GM12878 (cell line): ENCODE measurements around the gene HLA-DPB1. TPM values are rescaled to one million over a fixed set of nuclear protein-coding genes. Genes with fewer than 3 reads are reported as not detected.
A peak's percentile ranks its signal among the peaks of the same experiment; 100 is the strongest.

Experiments used
- ATF7 ChIP-seq: fragments of 450-650 bp; IDR thresholded peaks from 2 replicates; pipeline ENCODE4 v1.6.1; 2016; ENCODE audit warnings: low read depth, mild to moderate bottlenecking
- CBFB ChIP-seq: IDR thresholded peaks from 2 replicates; pipeline ENCODE4 v1.6.1; 2016; ENCODE audit warnings: antibody characterized with exemption, low read depth
- ETV6 ChIP-seq, 2 experiments: fragments of 450-650 bp in 1 of 2; IDR thresholded peaks in 1 of 2; conservative IDR thresholded peaks in 1 of 2; 2 replicates each; pipeline ENCODE4 v1.6.1; 2014; ENCODE audit warnings: antibody characterized with exemption in 1 of 2, borderline replicate concordance in 1 of 2, low read depth in 1 of 2, mild to moderate bottlenecking in 1 of 2, moderate library complexity in 1 of 2
- IKZF1 ChIP-seq: fragments of 450-650 bp; conservative IDR thresholded peaks from 2 replicates; pipeline ENCODE4 v1.6.1; 2017; ENCODE audit warnings: antibody characterized with exemption, mild to moderate bottlenecking
- IKZF2 ChIP-seq, 2 experiments: fragments of 450-650 bp; IDR thresholded peaks; 2 replicates each; pipeline ENCODE4 v1.6.1; 2017; ENCODE audit warnings: mild to moderate bottlenecking in 2 of 2, moderate library complexity in 2 of 2
- PAX5 ChIP-seq: IDR thresholded peaks from 2 replicates; pipeline ENCODE4 v1.6.1; 2011; ENCODE audit warnings: low read depth, low read length, borderline replicate concordance
- RAD51 ChIP-seq: fragments of 450-650 bp; IDR thresholded peaks from 2 replicates; pipeline ENCODE4 v1.6.1; 2016; ENCODE audit warnings: moderate library complexity, mild to moderate bottlenecking, inconsistent platforms
- RELB ChIP-seq: fragments of 450-650 bp; IDR thresholded peaks from 2 replicates; pipeline ENCODE4 v1.6.1; 2017; ENCODE audit warnings: low read depth, mild to moderate bottlenecking, moderate library complexity
- SIX5 ChIP-seq: IDR thresholded peaks from 2 replicates; pipeline ENCODE4 v1.6.1; 2011; ENCODE audit warnings: mild to moderate bottlenecking, low read depth, low read length, moderate library complexity; ENCODE audit not compliant: severe bottlenecking
- TCF12 ChIP-seq: IDR thresholded peaks from 2 replicates; pipeline ENCODE4 v1.6.1; 2011; ENCODE audit warnings: low read depth, mild to moderate bottlenecking, low read length
- polyA plus RNA-seq, 11 experiments: library from polyadenylated mRNA; depleted of rRNA in 4 of 11; unstranded in 6 of 11; stranded (reverse) in 5 of 11; fragments of >200 nt; fragmentation: Nextera tagmentation in 4 of 11; fragmentation: Illumina TruSeq in 1 of 11; extraction: Ambion mirVana in 4 of 11; extraction: Trizol in 1 of 11; gene quantifications; 1 replicate in 1 of 11; 2 replicates in 10 of 11; pipeline versions ENCODE4 v1.2.1 to v1.2.3, GENCODE V29; 2011 to 2016; ENCODE audit warnings: inconsistent platforms in 2 of 11, missing spikeins in 2 of 11, low read depth in 1 of 11
- total RNA-seq, 4 experiments: library from RNA; depleted of rRNA in 3 of 4; stranded (reverse); fragments of >200 nt in 3 of 4; fragmentation: Illumina TruSeq in 1 of 4; extraction: Trizol in 1 of 4; gene quantifications; 2 replicates each; pipeline versions ENCODE4 v1.2.1 to v1.2.3, GENCODE V29; 2013 to 2021
- TF ChIP-seq, protein P1 (sequence below): IDR thresholded peaks from 2 replicates; pipeline ENCODE4 v1.6.1; 2011; ENCODE audit warnings: borderline replicate concordance, low read depth, mild to moderate bottlenecking, moderate library complexity, low read length; ENCODE audit not compliant: insufficient read depth, poor library complexity, severe bottlenecking
- TF ChIP-seq, protein P2 (sequence below): fragments of 450-650 bp; IDR thresholded peaks from 2 replicates; pipeline ENCODE4 v1.6.1; 2016; ENCODE audit warnings: mild to moderate bottlenecking

HLA-DPB1 gene
- total and polyA plus RNA-seq, 10 of the 15 experiments (the other 5 are each of a cell fraction or from before 2014, with no cell fraction given): 101 to 675 (median 352) TPM

GRCh38 chr6:33113755-33114154 lies 38.0 kb downstream of the HLA-DPB1 start (continued):
- TF ChIP-seq, protein P1, sequence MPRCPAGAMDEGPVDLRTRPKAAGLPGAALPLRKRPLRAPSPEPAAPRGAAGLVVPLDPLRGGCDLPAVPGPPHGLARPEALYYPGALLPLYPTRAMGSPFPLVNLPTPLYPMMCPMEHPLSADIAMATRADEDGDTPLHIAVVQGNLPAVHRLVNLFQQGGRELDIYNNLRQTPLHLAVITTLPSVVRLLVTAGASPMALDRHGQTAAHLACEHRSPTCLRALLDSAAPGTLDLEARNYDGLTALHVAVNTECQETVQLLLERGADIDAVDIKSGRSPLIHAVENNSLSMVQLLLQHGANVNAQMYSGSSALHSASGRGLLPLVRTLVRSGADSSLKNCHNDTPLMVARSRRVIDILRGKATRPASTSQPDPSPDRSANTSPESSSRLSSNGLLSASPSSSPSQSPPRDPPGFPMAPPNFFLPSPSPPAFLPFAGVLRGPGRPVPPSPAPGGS: no peak
- TF ChIP-seq ETV6 (conservative IDR thresholded peaks at IDR 0.05 in 1 of 2, IDR thresholded peaks at IDR 0.05 in 1 of 2; ENCODE audit: borderline replicate concordance in 1 of 2, low read depth in 1 of 2): no peak
- TF ChIP-seq ATF7: no peak
- TF ChIP-seq, protein P2, sequence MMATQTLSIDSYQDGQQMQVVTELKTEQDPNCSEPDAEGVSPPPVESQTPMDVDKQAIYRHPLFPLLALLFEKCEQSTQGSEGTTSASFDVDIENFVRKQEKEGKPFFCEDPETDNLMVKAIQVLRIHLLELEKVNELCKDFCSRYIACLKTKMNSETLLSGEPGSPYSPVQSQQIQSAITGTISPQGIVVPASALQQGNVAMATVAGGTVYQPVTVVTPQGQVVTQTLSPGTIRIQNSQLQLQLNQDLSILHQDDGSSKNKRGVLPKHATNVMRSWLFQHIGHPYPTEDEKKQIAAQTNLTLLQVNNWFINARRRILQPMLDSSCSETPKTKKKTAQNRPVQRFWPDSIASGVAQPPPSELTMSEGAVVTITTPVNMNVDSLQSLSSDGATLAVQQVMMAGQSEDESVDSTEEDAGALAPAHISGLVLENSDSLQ: no peak
- TF ChIP-seq PAX5: no peak
- TF ChIP-seq TCF12: no peak
- TF ChIP-seq RELB: no peak
- no peak for TF ChIP-seq SIX5
- no peak for TF ChIP-seq CBFB
- TF ChIP-seq IKZF2 (IDR thresholded peaks at IDR 0.05): no peak
- TF ChIP-seq RAD51: peak; percentile 70; the same call in 1 of the 2 replicates
- no peak for TF ChIP-seq IKZF1
- TF ChIP-seq, all 136 proteins: peak for 4
